ENCODE data around the gene LIX1L. TPM values are rescaled to one million over a fixed set of nuclear protein-coding genes. Genes with fewer than 3 reads are reported as not detected.

Gene LIX1L
- total and polyA plus RNA-seq, 2 of the 4 experiments (the other 2 are of a cell fraction) = 14.7 to 28.8 TPM

GRCh38 chr1:145916745-145917144, 41.1 kb downstream of the LIX1L start:
- H3K23ac ChIP-seq (ENCODE audit: low read depth, low read length) = no peak overlapping the region
- H3K18ac ChIP-seq (ENCODE audit: low read depth, low read length) = no peak overlapping the region
- H3K9ac ChIP-seq (ENCODE audit: low read depth, low read length) = no peak overlapping the region
- H3K4me2 ChIP-seq (ENCODE audit: low read depth, low read length) = no peak overlapping the region
- intact Hi-C loops (cut with micrococcal nuclease) (loop anchor here (5.0 kb wide), 1 partner anchor 81 kb away; the partner anchor contains the start of gene TXNIP), in situ Hi-C loops (cut with MboI; ENCODE audit: low sequenced_read_pairs) (loop anchor here (5.0 kb wide), 2 partner anchors 51 to 81 kb away; partner anchors contain the start of gene TXNIP), dilution Hi-C loops (cut with HindIII; ENCODE audit: low sequenced_read_pairs, unreplicated experiment) (no loop called here)
- WGBS, 2 experiments (ENCODE audit: extremely low coverage in 2 of 2, insufficient read length in 1 of 2) = 57% methylated on average over 4 of the region's 5 CpGs; no CpG with 5 or more reads in 1 of the 2 experiments
- no TSS peak for BruUV-seq (replicated peaks)
- H3K4me1 ChIP-seq (ENCODE audit: control insufficient read depth, insufficient read depth, low read length) = peaks cover 8% of the 10 kb centered on the region
- no peaks in the 10 kb centered on the region for H4K20me1 ChIP-seq (ENCODE audit: insufficient read depth, low read length)
- H4K91ac ChIP-seq (ENCODE audit: insufficient read depth, low read depth, low read length) = no peak overlapping the region
- no peak overlapping the region for H2AK9ac ChIP-seq (replicated peaks; ENCODE audit: low read depth, low read length, poor library complexity)
- H3K36me3 ChIP-seq (ENCODE audit: control insufficient read depth, insufficient read depth, low read length) = peaks cover 7% of the 10 kb centered on the region
- peaks cover 6% of the 10 kb centered on the region for H3K9me1 ChIP-seq (ENCODE audit: insufficient read depth, low read length)
- TF ChIP-seq CEBPB (IDR thresholded peaks at IDR 0.05; ENCODE audit: low read depth, low read length) (0 out of 2 replicates have a peak, but pooled peaks have one; percentile 16), MAFK (IDR thresholded peaks at IDR 0.05; ENCODE audit: low read depth, low read length) (no peak)
- CTCF ChIA-PET = interaction anchor here (1.1 kb wide), 1 partner anchor 25 kb away, joined by 5 read pairs; no protein-coding TSS in a partner anchor
- POLR2A ChIA-PET (ENCODE audit: unreplicated experiment) = no interaction called here
- no peak overlapping the region; the same call in 2 of the 3 replicates for H2BK15ac ChIP-seq (ENCODE audit: low read depth, low read length)
- H3K27ac ChIP-seq (ENCODE audit: insufficient read depth, low read length) = no peak overlapping the region
- no peak overlapping the region for H3K4me3 ChIP-seq (ENCODE audit: insufficient read depth, low read depth, low read length)
- H3K4ac ChIP-seq (ENCODE audit: low read depth, low read length) = no peak overlapping the region
- ATAC-seq (ENCODE audit: low read depth) = no peak
- H4K5ac ChIP-seq (ENCODE audit: low read depth, low read length) = no peak overlapping the region
- no peak overlapping the region for H2BK120ac ChIP-seq (ENCODE audit: low read depth, low read length)
- no peak overlapping the region for H3K14ac ChIP-seq (replicated peaks; ENCODE audit: low read depth, low read length)
- H3K9me3 ChIP-seq (ENCODE audit: control insufficient read depth, insufficient read depth, low read length) = no peaks in the 10 kb centered on the region
- H4K8ac ChIP-seq (ENCODE audit: low read depth in 2 of 2, low read length in 2 of 2) = no peak overlapping the region
- DNase-seq = peak; percentile 8
- no peak overlapping the region for H3K56ac ChIP-seq (ENCODE audit: extremely low read depth, insufficient read depth, low read length)
- H2AK5ac ChIP-seq (ENCODE audit: low read depth, low read length) = 0 out of 2 replicates have a peak overlapping the region, but pooled peaks have one; percentile 21
- H2AFZ ChIP-seq (replicated peaks; ENCODE audit: low read length, poor library complexity) = no peak overlapping the region
- no peaks in the 10 kb centered on the region for H3K27me3 ChIP-seq (ENCODE audit: control insufficient read depth, insufficient read depth, low read length)
- no peak overlapping the region for H2BK5ac ChIP-seq (ENCODE audit: low read depth, low read length, poor library complexity, severe bottlenecking)
- H2BK20ac ChIP-seq (ENCODE audit: low read depth, low read length) = no peak overlapping the region
- peaks cover 15 to 31% of the 10 kb centered on the region in 2 experiments for H3K79me1 ChIP-seq (ENCODE audit: low read depth in 1 of 2, low read length in 2 of 2)

All from IMR-90 (cell line).